Choroid plexus epithelial cell (primary cell): ENCODE data around the gene DNAJC13.
"Not testable (repeated sequence)": the region's sequence is repeated elsewhere in the genome, so short reads cannot be mapped to it uniquely, and the experiment has no call there.

ENCODE experiments used
- DNase-seq: peaks from one replicate; pipeline ENCODE4 v3.0.0-alpha.2; 2010; ENCODE audit warnings: low read depth
- H3K4me3 ChIP-seq: 2 replicates; pipeline ENCODE4 v1.5.1; 2011; ENCODE audit warnings: low read depth, mild to moderate bottlenecking, control low read depth, low read length, moderate library complexity
- CTCF ChIP-seq: conservative IDR thresholded peaks from 2 replicates; pipeline ENCODE4 v1.5.1; 2011; ENCODE audit warnings: low read depth, mild to moderate bottlenecking, control low read depth, inconsistent platforms, low read length, moderate library complexity

Gene DNAJC13

DNA sequence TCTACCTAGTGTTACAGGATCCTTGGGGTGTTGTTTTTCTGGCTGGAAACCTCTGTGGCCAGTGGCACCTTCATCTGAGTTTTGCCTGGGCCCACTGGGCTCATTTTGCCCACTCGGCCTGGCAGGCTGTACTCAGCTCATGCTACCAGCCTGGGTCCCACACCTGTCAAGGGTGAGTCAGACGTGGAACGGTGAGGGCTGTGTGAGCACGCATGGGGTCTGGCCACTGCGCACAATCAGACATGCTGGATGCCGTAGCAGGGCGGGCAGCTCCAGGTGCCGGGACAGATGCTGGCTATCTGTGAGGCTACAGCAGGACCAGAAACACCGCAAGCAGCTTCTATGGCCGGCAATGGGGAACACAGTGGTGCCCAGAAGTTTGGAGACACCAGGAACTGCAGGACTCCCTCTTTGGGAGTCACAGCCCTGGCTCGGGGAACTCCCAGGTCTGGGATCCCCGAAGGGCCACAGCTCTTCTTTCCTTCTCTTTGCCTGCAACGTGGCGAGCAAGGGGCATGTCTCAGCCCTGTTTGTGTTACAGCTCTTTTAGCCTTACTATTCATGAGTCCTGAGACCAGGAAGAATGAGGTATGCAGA lies 35.9 kb upstream of the DNAJC13 start:
- no peak for DNase-seq
- no peak overlapping the region for H3K4me3 ChIP-seq
- TF ChIP-seq CTCF = no peak

GRCh38 chr3:132382267-132382666 lies 35.0 kb upstream of the DNAJC13 start:
- no peak overlapping the region for H3K4me3 ChIP-seq
- TF ChIP-seq CTCF = no peak
- DNase-seq = no peak

- no peak for TF ChIP-seq CTCF
- DNase-seq = no peak
- H3K4me3 ChIP-seq = no peak overlapping the region
These were observed 34.6 kb upstream of the DNAJC13 start for GRCh38 chr3:132382688-132383194.

GRCh38 chr3:132386259-132386658 lies 31.0 kb upstream of the DNAJC13 start:
- no peak for TF ChIP-seq CTCF
- DNase-seq = no peak

GRCh38 chr3:132392675-132393074 lies 24.6 kb upstream of the DNAJC13 start:
- DNase-seq, H3K4me3 ChIP-seq: not testable (repeated sequence)

More at GRCh38 chr3:132386259-132386658, 31.0 kb upstream of the DNAJC13 start:
- H3K4me3 ChIP-seq = no peak overlapping the region

DNA sequence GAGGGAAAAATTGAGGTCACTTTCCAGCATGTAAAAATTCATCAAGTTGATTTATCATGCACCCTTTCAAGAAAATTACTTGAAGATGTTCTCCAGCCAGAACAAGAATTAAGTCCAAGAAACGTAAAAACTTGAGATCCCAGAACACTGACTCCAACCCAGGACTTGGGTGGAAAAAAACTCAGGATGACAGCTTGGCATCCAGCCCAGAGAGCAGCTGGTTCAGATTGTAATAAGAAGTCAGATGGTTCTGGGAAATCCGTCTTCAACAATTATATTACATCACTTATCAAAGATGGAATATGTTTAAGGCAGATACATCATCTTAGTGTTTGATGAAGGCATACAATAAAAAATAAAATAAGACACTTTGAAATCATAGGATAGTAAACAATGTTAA lies 23.0 kb upstream of the DNAJC13 start:
- peak; percentile 54 for DNase-seq
- no peak for TF ChIP-seq CTCF
- H3K4me3 ChIP-seq = no peak overlapping the region

DNA sequence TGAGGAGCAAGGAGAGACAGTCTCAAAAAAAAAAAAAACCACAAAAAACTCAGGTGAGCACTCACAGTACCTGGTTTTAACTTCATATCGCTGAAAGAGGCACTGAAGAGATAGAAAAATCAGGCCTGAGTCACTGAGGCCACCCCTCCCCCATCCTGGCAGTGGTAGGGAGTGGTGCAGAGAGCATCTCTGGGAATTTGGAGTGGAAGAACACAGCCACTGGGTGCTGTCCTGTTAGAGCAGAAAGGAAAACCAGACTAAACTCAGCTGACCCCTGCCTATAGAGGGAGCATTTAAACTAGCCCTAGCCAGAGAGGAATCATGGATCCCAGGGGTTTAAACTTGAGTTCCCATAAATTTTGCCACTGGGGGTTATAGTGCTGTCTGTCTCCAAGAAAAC lies 22.2 kb upstream of the DNAJC13 start:
- DNase-seq = no peak
- H3K4me3 ChIP-seq = no peak overlapping the region
- TF ChIP-seq CTCF = no peak
